CD4-positive, alpha-beta T cell treated with Interleukin-1 beta for 1 hour (primary cell): ENCODE results near the gene NDUFA1.
"Not testable (repeated sequence)": the region's sequence is repeated elsewhere in the genome, so short reads cannot be mapped to it uniquely, and the experiment has no call there.

Experiments
- DNase-seq, 2 donors: peaks; one replicate each; pipeline ENCODE4 v3.0.0-alpha.2; 2020 to 2022

The NDUFA1 gene

GRCh38 chrX:119871599-119872395 is at the start of gene NDUFA1, which contains the start of gene RNF113A:
TSS of gene NDUFA1 (plus strand) at chrX:119871832. CDS start at chrX:119871912, 80 bp downstream.
TSS of gene RNF113A (minus strand) at chrX:119871733. CDS start at chrX:119871613, 120 bp downstream.
- peak; percentile 89 for DNase-seq

- DNase-seq = not testable (repeated sequence)
These were observed 47.4 kb upstream of the NDUFA1 start for GRCh38 chrX:119824221-119824620.

DNA sequence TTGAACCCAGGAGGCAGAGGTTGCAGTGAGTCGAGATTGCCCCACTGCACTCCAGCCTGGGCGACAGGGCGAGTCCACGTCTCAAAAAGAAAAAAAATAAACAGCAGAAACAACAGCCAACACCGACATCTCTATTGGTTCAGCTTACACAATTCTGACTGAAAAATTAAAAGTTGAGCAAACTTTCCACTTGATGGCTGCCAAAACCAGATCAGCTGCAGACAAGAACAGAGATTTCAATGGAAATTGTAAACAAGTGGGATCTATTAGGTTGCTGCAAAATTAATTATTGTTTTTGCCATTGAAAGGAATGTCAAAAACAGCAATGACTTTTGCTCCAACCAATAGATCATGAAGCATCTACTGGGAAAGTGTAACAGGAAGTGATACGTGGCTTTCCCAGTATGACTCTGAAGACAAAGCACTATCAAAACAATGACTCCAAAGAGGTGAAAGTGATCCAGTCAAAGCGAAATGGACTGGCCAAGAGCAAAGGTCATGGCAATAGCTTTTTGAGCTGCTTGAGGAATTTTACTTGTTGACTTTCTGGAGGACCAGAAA is 45.2 kb upstream of the NDUFA1 start:
- no peak for DNase-seq

GRCh38 chrX:119828446-119828845 is 43.2 kb upstream of the NDUFA1 start:
- DNase-seq = no peak

DNA sequence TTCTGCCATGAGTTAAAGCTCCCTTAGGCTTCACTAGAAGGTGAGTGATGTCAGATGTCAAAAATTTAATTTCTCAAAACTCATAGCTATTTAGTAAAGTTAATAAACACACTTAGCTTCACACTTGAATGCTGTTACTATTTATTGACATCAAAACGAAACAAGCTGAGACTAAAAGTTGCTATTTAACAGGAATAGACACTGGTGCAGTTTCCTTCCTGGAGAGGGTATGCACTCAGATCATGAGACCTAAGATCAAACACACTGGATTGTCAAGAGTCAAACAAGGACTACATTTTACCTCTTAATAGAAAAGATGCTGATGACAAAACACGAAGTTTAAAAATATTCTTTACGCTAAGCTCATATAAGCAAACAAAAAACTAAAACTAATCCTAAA is 37.7 kb upstream of the NDUFA1 start:
- DNase-seq = no peak

DNA sequence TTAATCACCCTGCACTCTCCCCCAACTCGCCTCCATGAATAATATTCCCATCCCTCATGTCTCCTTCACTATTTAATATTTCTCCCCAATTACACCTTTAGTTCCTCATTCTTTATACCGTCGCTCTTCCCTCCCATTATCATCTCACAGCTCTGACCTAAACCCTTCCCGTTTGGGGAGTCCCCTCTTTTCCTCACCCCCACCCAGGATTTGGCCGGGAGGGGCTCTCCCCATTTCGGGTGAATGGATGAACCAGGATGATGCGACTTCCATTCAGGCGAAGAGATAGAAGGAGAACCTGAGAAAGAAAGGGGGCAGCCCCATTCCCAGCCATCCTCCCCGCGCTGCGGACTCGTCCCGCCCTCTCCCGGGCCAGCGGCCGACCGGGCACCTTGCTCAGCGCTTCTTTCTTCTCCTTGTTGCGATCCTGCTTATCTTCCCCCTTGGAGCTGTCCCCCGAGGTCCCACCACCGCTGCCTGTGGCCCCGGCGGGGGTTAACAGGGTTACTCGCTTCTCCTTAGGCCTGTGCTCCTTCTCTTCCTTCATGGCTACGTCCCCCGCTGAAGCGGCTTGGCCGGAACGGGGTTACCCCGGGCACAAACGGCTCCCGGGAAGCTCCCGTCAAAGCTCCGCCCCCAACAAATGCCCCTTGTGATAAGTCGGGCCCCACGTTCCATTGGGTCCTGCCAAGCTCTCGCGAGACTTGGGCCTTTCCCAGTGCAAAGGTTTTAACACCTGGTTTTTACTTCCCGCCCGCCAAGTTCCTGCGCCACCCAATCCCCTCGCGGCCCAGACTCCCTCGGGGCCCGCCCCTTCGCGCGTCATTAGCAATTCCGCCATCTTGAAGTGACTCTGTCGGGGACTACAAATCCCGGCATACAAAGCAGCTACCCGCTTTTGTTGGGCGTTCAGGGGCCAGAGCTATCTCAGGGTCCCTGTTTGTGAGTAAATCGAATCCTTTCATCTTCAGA is 19.0 kb upstream of the NDUFA1 start, which contains the start of gene UPF3B:
UPF3B (minus strand) TSS at position 582 of the 972 bp plus-strand sequence; CDS start at position 547, 35 bp downstream.
- DNase-seq = peak; percentile 95 to 97

GRCh38 chrX:119853444-119853843 is 18.2 kb upstream of the NDUFA1 start:
- DNase-seq = no peak

DNA sequence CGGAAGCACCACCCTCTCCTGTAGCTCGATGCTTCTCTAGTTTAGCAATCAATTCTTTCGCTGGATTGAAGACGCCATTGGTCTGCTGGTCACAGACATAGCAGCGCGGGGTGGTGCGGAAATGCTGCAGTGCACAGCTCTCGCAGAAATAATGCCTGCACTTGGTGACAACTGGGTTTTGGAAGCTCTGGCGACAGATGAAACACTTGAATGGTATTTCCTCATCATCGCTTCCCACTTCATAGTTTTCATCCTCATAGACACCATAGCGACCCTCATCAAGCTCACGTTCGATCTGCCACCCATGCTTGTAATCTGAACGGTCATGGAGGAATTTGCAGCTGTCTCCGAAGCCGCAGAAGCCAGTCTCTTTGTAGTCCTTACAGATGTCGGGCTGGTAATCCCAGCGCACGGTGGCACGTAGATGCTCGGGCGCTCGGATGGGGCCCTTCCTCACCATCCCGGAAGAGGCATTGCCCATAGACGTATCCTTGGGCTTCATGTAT is 953 bp upstream of the NDUFA1 start:
- peak in 1 of 2 donors; percentile 29 for DNase-seq

- DNase-seq = no peak
These were observed 410 bp upstream of the NDUFA1 start for GRCh38 chrX:119871245-119871598.

DNA sequence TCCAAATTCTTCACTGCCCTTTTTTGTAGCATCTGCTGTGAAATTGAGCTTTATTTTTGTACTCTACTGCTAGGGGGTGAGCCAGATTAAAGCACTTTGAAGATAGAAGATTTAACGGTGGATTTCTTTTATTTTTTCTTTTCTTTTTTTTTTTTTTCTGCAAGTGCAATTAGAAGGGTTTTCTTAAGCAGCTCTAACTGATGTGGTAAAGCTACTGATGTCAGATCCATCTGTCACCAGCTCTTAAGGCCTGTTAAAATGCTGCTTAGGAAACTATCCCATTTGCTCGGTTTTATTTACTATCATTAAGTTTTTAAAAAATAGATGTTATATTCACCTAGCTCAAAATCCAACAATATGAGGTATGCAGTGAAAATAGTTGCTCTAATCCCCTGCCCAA is 7.1 kb downstream of the NDUFA1 start:
- DNase-seq = no peak

DNA sequence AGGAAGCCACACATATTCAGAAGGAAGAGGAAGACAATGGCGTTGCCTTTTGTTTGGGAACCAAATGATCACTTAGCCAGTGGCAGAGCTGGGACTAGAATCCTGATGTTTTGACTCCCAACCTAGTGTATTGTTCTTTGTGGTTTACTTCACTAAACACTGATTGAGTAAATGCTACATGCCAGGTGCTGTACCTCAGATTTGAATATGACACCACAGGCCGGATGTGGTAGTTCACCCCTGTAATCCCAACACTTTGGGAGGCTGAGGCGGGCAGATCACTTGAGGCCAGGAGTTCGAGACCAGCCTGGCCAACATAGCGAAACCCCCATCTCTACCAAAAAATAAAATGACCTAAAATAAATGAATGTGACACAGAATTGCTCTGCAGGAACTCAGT is 8.4 kb downstream of the NDUFA1 start:
- DNase-seq = peak in 1 of 2 donors; percentile 24

DNA sequence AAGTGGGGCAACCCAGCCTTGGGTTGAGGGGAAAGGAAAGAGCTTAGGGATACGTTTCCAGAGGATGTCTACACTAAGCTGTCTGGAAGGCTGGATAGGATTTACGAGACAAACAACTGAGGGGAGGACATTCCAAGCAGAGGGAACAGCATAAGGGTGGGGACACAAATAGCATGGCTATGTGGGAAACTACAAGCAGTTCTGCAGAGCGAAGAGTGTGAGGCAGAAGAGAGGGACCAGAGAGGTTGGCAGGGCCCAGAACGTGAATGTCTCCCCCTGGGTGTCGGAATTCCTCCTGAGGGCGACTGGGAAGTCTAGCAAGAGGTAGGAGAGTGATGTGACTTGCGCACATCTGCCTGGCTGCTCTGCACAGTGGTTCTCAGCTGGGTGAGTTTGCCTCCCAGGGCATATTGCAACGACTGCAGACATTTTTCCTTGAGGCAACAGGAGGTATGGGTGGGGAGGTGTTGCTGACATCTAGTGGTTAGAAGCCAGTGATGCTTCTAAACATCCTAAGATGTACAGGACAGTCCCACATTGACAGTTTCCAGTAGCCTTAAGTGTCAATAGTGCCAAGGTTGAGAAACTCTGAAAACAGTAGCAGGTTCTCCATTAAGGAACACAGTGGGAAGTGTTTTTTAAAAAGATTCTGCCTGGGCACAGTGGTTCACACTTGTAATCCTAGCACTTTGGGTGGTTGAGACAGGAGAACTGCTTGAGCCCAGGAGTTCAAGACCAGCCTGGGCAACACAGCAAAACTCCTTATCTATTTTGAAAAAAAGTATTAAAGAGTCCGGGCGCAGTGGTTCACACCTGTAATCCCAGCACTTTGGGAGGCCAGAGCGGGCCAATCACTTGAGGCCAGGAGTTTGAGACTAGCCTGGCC is 9.2 kb downstream of the NDUFA1 start:
- peak; percentile 47 to 50 for DNase-seq

DNA sequence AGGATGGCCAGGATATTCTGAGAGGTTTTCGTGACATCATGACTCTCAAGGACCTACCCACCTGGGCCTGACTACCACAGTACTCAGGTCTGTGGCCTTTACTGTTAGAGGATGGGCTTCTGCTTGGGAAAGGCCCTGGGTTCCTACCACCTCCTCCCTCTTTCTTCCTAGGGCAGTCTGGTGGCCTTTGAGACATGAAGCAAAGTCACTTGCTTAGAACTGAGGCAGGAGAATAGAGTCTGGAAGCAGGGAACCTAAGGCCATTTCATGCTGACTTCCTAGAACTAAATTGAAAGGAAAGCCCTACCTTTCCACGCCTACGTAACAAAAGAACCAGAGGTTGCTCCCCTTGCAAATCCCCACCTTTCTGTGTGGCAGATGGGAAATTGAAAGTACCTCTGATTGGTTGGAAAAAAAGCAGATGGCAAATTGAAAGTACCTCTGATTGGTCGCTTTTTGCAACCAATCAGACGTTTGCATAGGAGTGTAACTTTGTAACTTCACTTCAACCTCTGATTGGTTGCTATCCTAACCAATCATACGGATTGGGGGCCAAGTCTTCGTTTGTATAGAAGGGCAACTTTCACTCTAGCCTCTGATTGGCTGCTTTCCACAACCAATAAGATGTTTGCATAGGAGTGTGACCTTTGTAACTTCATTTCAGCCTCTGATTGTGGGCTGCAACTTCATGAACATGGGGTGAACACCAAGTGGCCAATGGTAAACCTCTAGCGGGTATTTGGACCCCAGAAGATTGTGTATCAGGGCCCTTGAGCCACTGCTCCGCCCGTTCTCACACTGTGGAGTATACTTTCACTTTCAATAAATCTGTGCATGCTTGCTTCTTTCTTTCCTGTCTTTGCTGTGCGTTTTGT is 14.2 kb downstream of the NDUFA1 start:
- DNase-seq = peak in 1 of 2 donors; percentile 68

GRCh38 chrX:119887721-119888425 is 16.2 kb downstream of the NDUFA1 start:
- DNase-seq = peak; percentile 62

GRCh38 chrX:119890626-119891025 is 19.0 kb downstream of the NDUFA1 start:
- DNase-seq = not testable (repeated sequence)

DNA sequence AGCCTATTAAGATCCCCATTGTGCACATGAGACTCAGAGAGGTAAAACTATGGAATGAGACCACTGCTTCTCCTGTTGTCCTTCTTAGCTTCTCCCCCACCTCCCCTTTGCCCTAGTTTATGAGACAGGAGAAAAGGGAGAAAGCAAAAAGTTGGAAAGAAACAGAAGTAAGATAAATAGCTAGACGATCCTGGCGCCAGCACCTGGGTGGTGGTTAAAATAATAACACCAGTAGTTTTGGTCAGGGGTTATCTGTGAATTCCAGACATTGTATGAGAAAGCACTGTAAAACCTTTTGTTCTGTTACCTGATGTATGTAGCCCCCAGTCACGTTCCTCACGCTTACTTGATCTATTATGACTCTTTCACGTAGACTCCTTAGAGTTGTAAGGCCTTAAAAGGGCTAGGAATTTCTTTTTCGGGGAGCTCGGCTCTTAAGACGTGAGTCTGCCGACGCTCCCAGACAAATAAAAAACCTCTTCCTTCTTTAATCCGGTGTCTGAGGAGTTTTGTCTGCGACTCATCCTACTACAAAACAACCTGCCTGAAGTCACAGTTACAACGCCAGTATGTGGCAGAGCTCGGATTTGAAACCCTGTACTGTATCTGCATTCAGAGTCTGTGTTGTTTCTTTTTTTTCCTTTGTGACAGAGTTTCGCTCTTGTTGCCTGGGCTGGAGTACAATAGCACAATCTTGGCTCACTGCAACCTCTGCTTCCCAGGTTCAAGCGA is 20.5 kb downstream of the NDUFA1 start:
- not testable (repeated sequence) for DNase-seq

GRCh38 chrX:119895843-119896326 is 24.3 kb downstream of the NDUFA1 start, which contains the start of gene AKAP14:
TSS of gene AKAP14 (plus strand) at chrX:119895893. CDS start at chrX:119903224, 7,331 bp downstream.
- DNase-seq = no peak

GRCh38 chrX:119899125-119899524 is 27.5 kb downstream of the NDUFA1 start:
- DNase-seq = peak in 1 of 2 donors; percentile 36

DNA sequence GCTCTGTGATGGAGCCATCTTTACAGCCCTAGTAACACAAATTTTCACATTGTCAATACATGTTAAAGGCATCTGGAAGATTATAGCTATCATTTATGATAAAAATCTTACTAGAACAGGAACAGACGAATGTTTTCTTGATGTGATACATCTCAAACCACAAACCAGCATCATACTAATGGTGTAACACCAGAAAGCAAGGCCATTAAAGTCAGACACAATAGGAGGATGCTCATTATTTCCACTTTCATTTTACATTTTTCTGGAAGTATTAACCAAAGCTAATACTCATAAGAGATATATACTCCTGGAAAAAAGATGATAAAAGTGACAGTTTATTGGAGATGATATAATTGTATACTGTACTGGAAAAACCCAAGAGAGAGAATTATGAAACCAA is 29.3 kb downstream of the NDUFA1 start:
- no peak for DNase-seq
